Panc1 (cell line): ENCODE measurements around the gene GOLGA8B. TPM values are rescaled to one million over a fixed set of nuclear protein-coding genes. Genes with fewer than 3 reads are reported as not detected.

Source experiments
- ATAC-seq: fragments of 200-7000 bp; cut with Tn5 transposase; 2 replicates; pipeline ENCODE4 v1.9.1; 2020; ENCODE audit warnings: mild to moderate bottlenecking, moderate library complexity
- BruUV-seq: library from RNA; stranded (reverse); fragments of 400-500 nt; replicated peaks from 2 replicates; lab custom pipeline; 2021; lab: Mats Ljungman, UMichigan
- CTCF ChIA-PET: fragments of 300-600 bp; sonication (Branson Sonifier 250); formaldehyde crosslinking; loops from one replicate; lab custom pipeline; 2022; ENCODE audit warnings: antibody characterized with exemption; lab: Charles Lee
- POLR2A ChIA-PET: fragments of 300-600 bp; sonication (Branson Sonifier 250); formaldehyde crosslinking; loops from one replicate; lab custom pipeline; 2022; ENCODE audit warnings: antibody characterized with exemption; lab: Charles Lee
- DNase-seq: peaks from one replicate; pipeline ENCODE4 v3.0.0-alpha.2; 2010; ENCODE audit warnings: low read depth, low spot score
- H3K27ac ChIP-seq: 2 replicates; pipeline ENCODE4 v1.5.1; 2011; ENCODE audit warnings: mild to moderate bottlenecking, low read length, inconsistent platforms
- H3K27me3 ChIP-seq: fragments of 200-500 bp; sonication (Bioruptor generic); 2 replicates; pipeline ENCODE4 v1.6.0; 2014; ENCODE audit warnings: low read length, inconsistent platforms; ENCODE audit not compliant: control insufficient read depth, insufficient read depth
- H3K36me3 ChIP-seq: fragments of 200-500 bp; sonication (Bioruptor generic); 2 replicates; pipeline ENCODE4 v1.5.1; 2014; ENCODE audit warnings: inconsistent platforms, mild to moderate bottlenecking, low read length, moderate library complexity; ENCODE audit not compliant: control insufficient read depth, insufficient read depth
- H3K4me1 ChIP-seq: 2 replicates; pipeline ENCODE4 v1.5.1; 2011; ENCODE audit warnings: inconsistent platforms, mild to moderate bottlenecking, low read length, moderate library complexity; ENCODE audit not compliant: control insufficient read depth, insufficient read depth
- H3K4me3 ChIP-seq, 2 experiments: 2 replicates each; pipeline ENCODE4 v1.5.1; 2011 to 2012; ENCODE audit warnings: low read depth in 2 of 2, low read length in 2 of 2, mild to moderate bottlenecking in 2 of 2, inconsistent platforms in 1 of 2, moderate library complexity in 1 of 2
- H3K9me3 ChIP-seq: fragments of 200-500 bp; sonication (Bioruptor generic); 2 replicates; pipeline ENCODE4 v1.5.1; 2014; ENCODE audit warnings: low read depth, mild to moderate bottlenecking, inconsistent platforms, low read length, moderate library complexity; ENCODE audit not compliant: control insufficient read depth, insufficient read depth
- POLR2AphosphoS5 ChIP-seq: IDR thresholded peaks from 2 replicates; pipeline ENCODE4 v1.6.1; 2012; ENCODE audit warnings: mild to moderate bottlenecking, low read depth, low read length, moderate library complexity
- SIN3A ChIP-seq: IDR thresholded peaks from 2 replicates; pipeline ENCODE4 v1.6.1; 2012; ENCODE audit warnings: low read depth, mild to moderate bottlenecking, low read length, moderate library complexity, borderline replicate concordance; ENCODE audit not compliant: insufficient read depth
- TCF7L2 ChIP-seq: IDR thresholded peaks from 2 replicates; pipeline ENCODE4 v1.6.1; 2011; ENCODE audit warnings: mild to moderate bottlenecking, low read depth, low read length, inconsistent platforms
- in situ Hi-C: cut with HindIII; loops from 2 replicates; pipeline ENCODE4 v1.10.0; 2016; ENCODE audit warnings: low sequenced_read_pairs, low pct_unique_long_range_greater_than_20kb
- intact Hi-C: fragments of 100-400 bp; cut with micrococcal nuclease; formaldehyde crosslinking; loops from one replicate; pipeline ENCODE4 v1.10.0; 2022; ENCODE audit not compliant: unreplicated experiment
- total RNA-seq: library from RNA; stranded (reverse); gene quantifications from one replicate; pipeline ENCODE4 v1.2.1, GENCODE V29; 2021; ENCODE audit not compliant: unreplicated experiment
- TF ChIP-seq, protein P1 (sequence below): fragments of 450-650 bp; IDR thresholded peaks from 2 replicates; pipeline ENCODE4 v1.5.1; 2017; ENCODE audit warnings: mild to moderate bottlenecking
- TF ChIP-seq, protein P2 (sequence below), 2 experiments: IDR thresholded peaks; 2 replicates each; pipeline ENCODE4 v1.6.1; 2011 to 2012; ENCODE audit warnings: low read depth in 2 of 2, control low read depth in 1 of 2, low read length in 1 of 2, mild to moderate bottlenecking in 1 of 2, moderate library complexity in 1 of 2; ENCODE audit not compliant: insufficient read depth in 1 of 2

GOLGA8B gene
- total RNA-seq, 1 experiment from 2014 or later = 161 TPM

DNA sequence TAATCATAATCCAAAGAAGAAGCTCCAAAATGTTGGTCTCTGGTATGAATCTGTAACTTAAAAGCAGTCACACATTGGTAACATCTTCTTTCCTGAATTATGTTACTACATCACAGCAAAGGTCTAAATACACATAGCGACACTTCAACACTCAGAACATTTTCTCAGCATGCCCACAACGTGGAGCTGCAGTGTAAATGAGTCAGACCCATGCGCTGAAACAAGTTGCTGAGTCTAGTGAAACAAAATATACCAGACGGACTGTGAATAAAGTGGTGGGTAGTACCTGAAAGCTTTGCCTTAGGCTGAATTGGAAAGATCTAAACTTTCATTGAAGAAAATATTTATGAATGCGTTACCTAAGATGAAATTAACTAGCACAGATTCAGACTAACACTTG, 33.2 kb upstream of the GOLGA8B start:
- Histone ChIP-seq H3K27me3 (peaks cover 7% of the 10 kb centered on the region), H3K4me1 (no peaks in the 10 kb centered on the region), H3K36me3 (no peaks in the 10 kb centered on the region), H3K27ac (no peak overlapping the region), H3K4me3 (no peak overlapping the region), H3K9me3 (no peaks in the 10 kb centered on the region)
- DNase-seq (no peak), ATAC-seq (peak; percentile 86)
- TF ChIP-seq SIN3A = no peak
- TF ChIP-seq, protein P1, sequence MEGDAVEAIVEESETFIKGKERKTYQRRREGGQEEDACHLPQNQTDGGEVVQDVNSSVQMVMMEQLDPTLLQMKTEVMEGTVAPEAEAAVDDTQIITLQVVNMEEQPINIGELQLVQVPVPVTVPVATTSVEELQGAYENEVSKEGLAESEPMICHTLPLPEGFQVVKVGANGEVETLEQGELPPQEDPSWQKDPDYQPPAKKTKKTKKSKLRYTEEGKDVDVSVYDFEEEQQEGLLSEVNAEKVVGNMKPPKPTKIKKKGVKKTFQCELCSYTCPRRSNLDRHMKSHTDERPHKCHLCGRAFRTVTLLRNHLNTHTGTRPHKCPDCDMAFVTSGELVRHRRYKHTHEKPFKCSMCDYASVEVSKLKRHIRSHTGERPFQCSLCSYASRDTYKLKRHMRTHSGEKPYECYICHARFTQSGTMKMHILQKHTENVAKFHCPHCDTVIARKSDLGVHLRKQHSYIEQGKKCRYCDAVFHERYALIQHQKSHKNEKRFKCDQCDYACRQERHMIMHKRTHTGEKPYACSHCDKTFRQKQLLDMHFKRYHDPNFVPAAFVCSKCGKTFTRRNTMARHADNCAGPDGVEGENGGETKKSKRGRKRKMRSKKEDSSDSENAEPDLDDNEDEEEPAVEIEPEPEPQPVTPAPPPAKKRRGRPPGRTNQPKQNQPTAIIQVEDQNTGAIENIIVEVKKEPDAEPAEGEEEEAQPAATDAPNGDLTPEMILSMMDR = peak; percentile 33; the same call in 1 of the 2 replicates
- POLR2A ChIA-PET = no interaction called here
- in situ Hi-C loops = no loop called here
- intact Hi-C loops = loop anchor here (10.0 kb wide), 1 partner anchor 208 kb away; no protein-coding TSS in a partner anchor
- BruUV-seq = no TSS peak
- CTCF ChIA-PET = interaction anchor here (0.5 kb wide), 1 partner anchor 270 kb away, joined by 5 read pairs; no protein-coding TSS in a partner anchor

GRCh38 chr15:34613997-34614396, 30.5 kb upstream of the GOLGA8B start:
- in situ Hi-C loops (no loop called here), intact Hi-C loops (loop anchor here (10.0 kb wide), 1 partner anchor 211 kb away; no protein-coding TSS in a partner anchor)
- Histone ChIP-seq H3K4me1 (no peaks in the 10 kb centered on the region), H3K4me3 (no peak overlapping the region), H3K27ac (no peak overlapping the region), H3K27me3 (peaks cover 7% of the 10 kb centered on the region), H3K9me3 (no peaks in the 10 kb centered on the region), H3K36me3 (no peaks in the 10 kb centered on the region)
- TF ChIP-seq POLR2AphosphoS5 = no peak
- no peak for TF ChIP-seq TCF7L2
- ATAC-seq = no peak
- CTCF ChIA-PET = no interaction called here
- POLR2A ChIA-PET = no interaction called here
- no peak for DNase-seq
- BruUV-seq = no TSS peak

DNA sequence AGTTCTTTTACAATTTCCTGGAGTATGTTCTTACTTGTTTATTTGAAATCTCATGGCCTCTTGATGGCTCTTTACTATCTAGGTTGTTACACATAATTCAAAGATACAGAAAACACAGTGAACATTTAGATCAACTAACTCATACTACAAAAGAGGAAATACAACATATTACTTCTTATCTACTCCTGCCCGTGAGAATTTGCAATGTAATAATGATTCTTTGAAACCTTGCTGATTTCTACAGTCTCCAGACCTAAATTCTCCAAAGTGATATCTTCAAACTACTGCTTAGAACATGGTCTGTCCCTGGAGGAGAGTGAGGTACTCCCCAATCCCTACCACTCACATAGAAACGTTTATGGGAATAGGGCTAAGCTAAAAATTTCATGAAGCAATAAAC, 29.9 kb upstream of the GOLGA8B start:
- intact Hi-C loops (loop anchor here (10.0 kb wide), 1 partner anchor 212 kb away; no protein-coding TSS in a partner anchor), in situ Hi-C loops (no loop called here)
- Histone ChIP-seq H3K9me3 (no peaks in the 10 kb centered on the region), H3K36me3 (no peaks in the 10 kb centered on the region), H3K27me3 (peaks cover 9% of the 10 kb centered on the region), H3K4me1 (no peaks in the 10 kb centered on the region), H3K27ac (no peak overlapping the region), H3K4me3 (no peak overlapping the region)
- ChIA-PET POLR2A (no interaction called here), CTCF (no interaction called here)
- ATAC-seq (no peak), DNase-seq (no peak)
- BruUV-seq = no TSS peak
- TF ChIP-seq, protein P1 = no peak
- TF ChIP-seq POLR2AphosphoS5 (no peak), SIN3A (no peak), TCF7L2 (no peak)
- TF ChIP-seq, protein P2, sequence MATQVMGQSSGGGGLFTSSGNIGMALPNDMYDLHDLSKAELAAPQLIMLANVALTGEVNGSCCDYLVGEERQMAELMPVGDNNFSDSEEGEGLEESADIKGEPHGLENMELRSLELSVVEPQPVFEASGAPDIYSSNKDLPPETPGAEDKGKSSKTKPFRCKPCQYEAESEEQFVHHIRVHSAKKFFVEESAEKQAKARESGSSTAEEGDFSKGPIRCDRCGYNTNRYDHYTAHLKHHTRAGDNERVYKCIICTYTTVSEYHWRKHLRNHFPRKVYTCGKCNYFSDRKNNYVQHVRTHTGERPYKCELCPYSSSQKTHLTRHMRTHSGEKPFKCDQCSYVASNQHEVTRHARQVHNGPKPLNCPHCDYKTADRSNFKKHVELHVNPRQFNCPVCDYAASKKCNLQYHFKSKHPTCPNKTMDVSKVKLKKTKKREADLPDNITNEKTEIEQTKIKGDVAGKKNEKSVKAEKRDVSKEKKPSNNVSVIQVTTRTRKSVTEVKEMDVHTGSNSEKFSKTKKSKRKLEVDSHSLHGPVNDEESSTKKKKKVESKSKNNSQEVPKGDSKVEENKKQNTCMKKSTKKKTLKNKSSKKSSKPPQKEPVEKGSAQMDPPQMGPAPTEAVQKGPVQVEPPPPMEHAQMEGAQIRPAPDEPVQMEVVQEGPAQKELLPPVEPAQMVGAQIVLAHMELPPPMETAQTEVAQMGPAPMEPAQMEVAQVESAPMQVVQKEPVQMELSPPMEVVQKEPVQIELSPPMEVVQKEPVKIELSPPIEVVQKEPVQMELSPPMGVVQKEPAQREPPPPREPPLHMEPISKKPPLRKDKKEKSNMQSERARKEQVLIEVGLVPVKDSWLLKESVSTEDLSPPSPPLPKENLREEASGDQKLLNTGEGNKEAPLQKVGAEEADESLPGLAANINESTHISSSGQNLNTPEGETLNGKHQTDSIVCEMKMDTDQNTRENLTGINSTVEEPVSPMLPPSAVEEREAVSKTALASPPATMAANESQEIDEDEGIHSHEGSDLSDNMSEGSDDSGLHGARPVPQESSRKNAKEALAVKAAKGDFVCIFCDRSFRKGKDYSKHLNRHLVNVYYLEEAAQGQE (IDR thresholded peaks at IDR 0.05; ENCODE audit: insufficient read depth in 1 of 2, low read depth in 2 of 2, low read length in 1 of 2) = no peak
